GM18505 (cell line): ENCODE measurements around the gene MRPL12.

Experiments
- ATAC-seq: cut with Tn5 transposase; IDR thresholded peaks from one replicate; pipeline ENCODE4 v1.9.1; 2021; ENCODE audit not compliant: unreplicated experiment
- POLR2A ChIP-seq: IDR thresholded peaks from 4 replicates; pipeline ENCODE4 v1.6.1; 2011; ENCODE audit warnings: borderline replicate concordance; ENCODE audit not compliant: insufficient read depth, insufficient read length; ENCODE audit errors: extremely low read depth

Gene MRPL12

DNA sequence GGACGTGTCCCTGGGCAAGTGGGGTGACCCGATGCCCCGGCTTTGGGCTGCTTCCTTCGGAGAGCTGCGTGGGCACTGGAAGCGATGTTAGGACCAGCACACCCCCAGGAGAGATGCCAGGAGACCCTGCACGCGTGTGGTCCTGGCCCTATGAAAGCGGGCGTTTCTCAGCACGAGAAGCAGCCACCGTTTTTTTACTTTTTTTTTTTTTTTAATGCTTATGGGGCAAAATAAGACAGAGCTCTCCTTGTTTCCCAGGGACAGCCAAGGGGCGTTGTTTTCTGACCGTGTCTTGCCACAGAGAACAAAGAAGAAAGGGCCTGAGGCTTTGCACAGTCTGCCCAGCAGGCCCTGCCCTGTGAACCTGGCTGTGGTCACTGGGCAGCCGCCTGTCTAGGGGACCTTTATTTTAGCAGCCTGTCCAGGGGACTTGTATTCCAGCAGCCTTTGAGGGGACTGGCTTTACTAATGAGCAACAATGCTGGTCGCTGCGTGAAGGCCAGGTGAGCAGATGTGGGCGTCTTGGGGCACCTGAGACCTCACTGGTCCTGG is 9.9 kb downstream of the MRPL12 start:
- no peak for TF ChIP-seq POLR2A
- no peak for ATAC-seq

DNA sequence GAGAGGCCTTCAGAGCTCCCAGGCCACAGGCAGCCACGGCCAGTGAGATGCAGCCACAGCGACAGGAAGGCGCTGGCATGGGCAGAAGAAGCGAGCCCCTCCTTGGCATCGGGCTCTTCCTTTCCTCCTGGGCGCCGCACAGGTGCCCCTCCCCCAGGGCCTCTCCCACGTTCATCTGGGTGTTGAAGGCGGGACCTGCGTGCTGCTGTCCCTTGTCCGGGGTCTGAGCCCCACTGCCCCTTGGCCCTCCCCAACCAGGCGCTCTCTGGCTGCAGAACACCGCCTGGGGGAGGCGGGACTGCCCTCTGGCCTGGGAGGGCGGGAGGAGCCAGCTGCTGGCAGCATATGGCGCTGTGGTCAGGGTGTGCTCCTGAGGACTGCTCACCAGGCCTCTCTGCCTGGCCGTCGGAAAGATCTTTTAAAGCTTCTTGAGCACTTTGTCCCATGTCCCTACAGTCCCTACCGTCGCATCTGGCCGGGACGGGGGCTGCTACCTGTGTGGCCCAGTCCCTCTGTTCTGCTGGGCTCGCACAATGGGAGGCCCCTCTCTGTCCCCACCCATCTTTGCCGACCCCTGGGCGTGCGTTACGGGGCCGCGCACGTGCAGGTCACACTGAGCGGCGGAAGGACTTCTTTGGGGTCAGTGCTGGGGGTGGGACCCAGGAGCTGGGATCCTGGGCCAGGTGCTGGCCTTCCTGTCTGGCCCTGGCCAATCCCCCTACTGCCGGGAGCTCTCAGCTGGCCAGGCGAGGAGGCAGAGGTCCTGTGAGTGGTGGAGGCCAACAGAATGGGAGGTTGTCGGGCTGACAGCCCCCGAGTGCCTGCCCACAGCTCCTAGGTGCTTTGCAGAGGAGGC is 10.6 kb downstream of the MRPL12 start:
- ATAC-seq, result no peak

DNA sequence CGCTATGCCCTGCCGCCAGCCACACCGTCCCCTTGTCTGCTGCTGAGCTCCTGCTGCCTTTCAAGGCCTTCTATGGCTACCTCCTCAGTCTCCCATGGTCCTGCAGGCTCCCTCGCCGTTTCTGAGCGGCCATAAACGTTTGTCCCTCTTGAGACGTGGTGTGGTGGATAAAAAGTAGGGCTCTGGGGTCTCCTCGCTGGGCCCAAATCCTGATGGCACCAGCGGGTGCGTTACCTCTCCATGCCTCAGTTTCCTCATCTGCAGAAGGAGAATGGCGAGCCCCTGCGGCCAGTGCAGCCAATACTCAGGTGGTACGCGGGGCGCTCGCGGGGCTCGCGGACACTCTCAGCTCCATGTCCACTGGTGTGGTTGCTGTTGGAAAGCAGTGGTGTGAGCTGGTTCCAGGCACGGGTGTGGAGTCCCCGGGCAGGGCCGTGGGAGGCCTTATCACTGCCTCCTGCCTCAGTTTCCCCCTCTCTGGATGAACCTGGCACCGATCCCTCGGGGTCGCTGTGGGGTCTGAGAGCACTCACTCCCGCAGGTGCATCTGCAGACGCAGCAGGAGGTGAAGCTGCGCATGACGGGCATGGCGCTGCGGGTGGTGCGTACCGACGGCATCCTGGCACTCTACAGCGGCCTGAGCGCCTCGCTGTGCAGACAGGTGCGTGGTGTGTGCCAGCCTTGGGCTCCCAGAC is 11.4 kb downstream of the MRPL12 start:
- TF ChIP-seq POLR2A, result no peak
- no peak for ATAC-seq

More for the DNA sequence above, 10.6 kb downstream of the MRPL12 start:
- no peak for TF ChIP-seq POLR2A

DNA sequence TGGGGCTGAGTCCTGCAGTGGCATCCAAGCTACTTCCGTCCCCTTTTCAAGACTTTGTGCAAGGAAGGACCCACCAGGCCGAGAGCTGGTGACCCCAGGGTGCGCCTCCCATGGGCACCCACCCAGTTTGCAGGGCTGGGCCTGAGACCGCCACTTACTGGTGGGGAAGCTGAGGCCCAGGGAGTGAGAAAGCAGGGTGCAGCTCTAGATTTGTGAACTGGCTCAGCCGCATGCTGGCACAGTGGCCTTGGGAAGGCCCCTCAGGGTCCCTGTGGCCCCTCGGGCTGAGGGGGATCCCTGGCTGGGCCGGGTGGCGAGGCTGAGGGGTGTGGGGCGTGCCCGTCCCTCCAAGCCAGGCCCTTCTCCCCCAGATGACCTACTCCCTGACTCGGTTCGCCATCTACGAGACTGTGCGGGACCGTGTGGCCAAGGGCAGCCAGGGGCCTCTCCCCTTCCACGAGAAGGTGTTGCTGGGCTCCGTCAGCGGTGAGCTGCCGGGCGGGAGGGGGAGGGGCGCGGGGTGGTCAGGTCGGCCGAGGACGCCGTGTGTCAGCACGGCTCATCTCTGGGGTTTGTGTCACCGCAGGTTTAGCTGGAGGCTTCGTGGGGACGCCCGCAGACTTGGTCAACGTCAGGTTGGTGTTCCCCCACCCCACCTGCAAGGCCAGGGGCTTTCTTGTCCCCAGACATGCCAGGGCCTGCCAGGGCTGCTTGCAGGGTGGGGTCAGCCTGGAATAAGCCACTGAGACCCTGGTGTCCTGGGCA is 12.1 kb downstream of the MRPL12 start:
- TF ChIP-seq POLR2A, result no peak
- ATAC-seq, result no peak

DNA sequence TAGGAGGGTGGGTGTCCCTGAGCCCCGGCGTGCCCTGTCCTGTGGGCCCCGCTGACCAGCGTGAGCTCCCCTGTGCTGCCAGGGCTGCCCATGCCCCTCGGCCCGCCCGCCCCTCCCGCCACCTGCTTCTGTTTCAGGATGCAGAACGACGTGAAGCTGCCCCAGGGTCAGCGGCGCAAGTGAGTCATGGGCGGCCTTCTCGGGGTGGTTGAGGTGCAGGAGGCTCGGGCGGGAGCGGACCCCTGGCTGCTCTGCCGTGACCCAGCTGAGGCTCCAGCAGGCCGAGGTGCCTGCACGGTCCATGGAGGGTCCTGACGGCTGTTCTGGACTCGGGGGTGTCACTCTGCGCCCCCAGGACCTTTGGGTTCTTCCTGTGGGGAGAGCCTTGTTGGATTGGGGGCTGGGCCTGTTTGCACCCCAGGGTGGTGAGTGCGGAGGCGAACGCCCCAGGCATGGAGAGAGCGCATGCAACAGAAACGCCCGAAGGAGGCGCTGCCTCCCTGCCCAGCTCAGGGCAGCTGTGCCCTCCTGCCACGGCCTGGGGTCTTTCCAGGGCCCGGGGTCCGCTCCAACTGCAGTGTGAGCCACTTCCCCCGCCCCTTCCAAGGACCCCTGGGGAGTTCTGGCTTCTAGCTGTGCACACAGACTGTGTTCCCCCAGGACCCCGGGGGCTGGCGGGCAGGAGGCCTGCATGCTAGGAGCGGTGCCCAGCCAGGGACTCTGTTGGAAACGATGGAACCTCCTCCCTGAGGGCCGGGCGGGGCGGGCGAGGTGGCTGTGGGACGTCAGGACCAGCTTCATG is 12.9 kb downstream of the MRPL12 start:
- no peak for ATAC-seq
- TF ChIP-seq POLR2A, result no peak

- no peak for ATAC-seq
- TF ChIP-seq POLR2A, result no peak
These were observed 13.5 kb downstream of the MRPL12 start for GRCh38 chr17:81716674-81716996.

GRCh38 chr17:81717049-81717765 is 14.0 kb downstream of the MRPL12 start:
- ATAC-seq, result no peak
- no peak for TF ChIP-seq POLR2A

DNA sequence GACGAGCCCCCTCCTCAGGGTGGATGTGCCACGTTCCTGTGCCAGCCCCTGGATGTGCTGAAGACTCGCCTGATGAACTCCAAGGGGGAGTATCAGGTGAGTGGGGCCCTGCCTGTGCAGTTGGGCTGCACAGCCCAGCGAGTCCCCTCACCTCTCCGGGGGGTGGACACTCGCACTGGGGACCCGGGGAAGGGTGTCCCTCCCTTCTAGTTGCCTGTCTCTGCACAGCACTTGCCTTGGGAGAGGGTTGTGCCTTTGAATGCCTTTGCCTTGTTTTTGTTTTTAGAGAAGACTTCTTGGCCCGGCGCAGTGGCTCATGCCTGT is 14.6 kb downstream of the MRPL12 start:
- TF ChIP-seq POLR2A, result no peak
- no peak for ATAC-seq

DNA sequence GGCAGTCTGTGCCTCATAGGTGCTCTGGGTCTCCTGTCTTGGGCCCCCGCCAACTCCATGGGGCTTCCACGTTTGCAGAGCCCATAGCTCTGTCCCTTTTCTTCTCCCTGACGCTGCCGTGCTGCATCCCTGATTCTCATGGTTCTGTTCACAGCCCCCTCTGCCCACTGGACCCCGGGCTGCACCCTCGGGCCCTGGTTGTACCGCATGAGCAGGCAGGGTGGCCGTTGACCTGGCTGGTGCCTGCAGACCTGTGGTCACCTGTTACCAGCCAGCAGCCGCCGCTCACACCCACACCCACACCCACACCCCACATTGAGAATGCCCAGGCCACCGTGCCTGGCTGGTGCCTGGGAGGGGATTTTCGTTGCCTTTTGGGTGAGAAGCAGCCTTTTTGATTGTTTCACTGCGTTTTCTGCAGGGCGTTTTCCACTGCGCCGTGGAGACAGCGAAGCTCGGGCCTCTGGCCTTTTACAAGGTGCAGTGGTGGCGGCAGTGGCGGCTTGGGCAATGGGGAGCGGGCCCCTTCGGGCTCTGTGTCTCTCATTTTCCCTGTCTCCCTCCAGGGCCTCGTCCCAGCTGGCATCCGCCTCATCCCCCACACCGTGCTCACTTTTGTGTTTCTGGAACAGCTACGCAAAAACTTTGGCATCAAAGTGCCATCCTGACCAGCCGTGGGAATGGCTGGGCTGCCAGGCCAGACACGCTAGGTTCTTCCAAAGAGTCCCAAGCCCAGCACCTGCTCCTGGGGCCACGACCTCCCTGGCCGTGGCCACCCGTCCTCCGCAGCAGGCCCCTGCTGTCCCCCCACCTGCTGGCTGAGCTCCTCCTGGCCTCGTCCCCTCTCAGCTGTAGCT is 16.5 kb downstream of the MRPL12 start:
- no peak for ATAC-seq
- TF ChIP-seq POLR2A, result no peak

DNA sequence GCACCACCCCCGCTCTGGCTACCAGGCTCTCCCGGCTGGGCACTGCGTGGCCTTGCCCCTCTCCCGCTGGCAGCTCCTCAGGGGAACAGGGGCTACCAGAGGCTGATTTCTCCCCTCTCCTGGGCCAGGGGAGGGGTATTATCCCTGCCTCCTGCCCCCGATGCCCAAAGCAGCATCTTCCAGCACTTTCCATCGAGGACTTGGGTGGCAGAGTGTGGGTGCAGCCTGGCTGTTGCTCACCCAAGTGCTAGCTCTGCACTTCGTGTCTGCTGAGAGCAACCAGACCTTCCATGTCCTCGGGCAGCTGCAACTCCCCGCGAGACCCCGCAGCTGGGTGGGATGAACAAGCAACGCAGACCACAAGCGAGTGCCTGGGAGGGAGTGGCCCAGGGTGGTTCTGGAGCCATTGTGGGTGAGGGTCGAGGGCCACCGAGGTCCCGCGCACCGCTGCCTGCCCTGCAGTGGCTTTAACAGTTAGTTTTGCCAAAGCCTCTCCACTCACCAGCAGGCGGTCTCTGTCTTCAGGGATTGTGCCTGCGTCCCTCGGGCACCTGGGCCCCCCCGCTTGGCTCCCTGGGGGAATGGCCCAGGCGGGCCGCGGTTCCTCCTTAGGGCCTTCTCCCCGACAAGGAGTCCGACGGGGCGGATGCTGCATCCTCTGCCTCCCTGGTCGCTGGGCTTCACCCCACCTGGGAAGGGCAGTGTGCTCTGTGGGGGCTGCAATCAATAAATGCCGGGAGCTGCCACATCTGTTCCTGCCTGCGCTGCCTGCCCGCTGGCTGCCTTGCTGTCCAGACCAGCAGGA is 17.3 kb downstream of the MRPL12 start:
- TF ChIP-seq POLR2A, result no peak
- ATAC-seq, result no peak

GRCh38 chr17:81722184-81723120 is 19.3 kb downstream of the MRPL12 start:
- ATAC-seq, result no peak
- no peak for TF ChIP-seq POLR2A
